Activated CD8-positive, alpha-beta memory T cell treated with anti-CD3 and anti-CD28 coated beads for 4 hours (primary cell): ENCODE data around the gene TSPY9.
"Not testable (repeated sequence)": the region's sequence is repeated elsewhere in the genome, so short reads cannot be mapped to it uniquely, and the experiment has no call there.

Source experiments
- DNase-seq, 2 donors: peaks; one replicate each; pipeline ENCODE4 v3.0.0-alpha.2; 2020; ENCODE audit warnings: low read depth in 2 of 2

Gene TSPY9, protein sequence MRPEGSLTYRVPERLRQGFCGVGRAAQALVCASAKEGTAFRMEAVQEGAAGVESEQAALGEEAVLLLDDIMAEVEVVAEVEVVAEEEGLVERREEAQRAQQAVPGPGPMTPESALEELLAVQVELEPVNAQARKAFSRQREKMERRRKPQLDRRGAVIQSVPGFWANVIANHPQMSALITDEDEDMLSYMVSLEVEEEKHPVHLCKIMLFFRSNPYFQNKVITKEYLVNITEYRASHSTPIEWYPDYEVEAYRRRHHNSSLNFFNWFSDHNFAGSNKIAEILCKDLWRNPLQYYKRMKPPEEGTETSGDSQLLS

DNA sequence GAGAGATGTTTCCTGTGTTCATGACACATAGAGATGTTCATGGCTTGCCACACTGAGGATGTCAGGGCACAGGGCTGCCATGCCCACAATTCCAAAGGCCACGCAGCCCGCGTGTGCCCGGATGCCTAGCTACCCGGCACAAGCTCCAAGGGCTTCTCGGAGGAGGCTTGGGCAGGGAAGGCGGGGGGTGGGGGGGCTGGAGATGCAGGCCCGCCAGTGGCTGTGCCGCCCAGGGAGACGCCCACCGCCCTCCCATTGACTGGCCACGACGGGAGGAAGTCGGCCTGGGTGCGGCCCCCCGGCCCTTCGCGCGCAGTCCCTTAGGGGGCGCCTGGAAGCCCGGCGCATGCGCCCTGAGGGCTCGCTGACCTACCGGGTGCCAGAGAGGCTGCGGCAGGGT lies at the start of gene TSPY9:
TSS of gene TSPY9 (plus strand) at position 301 of the 400 bp plus-strand sequence. CDS start at position 347, 46 bp downstream.
- not testable (repeated sequence) for DNase-seq

DNA sequence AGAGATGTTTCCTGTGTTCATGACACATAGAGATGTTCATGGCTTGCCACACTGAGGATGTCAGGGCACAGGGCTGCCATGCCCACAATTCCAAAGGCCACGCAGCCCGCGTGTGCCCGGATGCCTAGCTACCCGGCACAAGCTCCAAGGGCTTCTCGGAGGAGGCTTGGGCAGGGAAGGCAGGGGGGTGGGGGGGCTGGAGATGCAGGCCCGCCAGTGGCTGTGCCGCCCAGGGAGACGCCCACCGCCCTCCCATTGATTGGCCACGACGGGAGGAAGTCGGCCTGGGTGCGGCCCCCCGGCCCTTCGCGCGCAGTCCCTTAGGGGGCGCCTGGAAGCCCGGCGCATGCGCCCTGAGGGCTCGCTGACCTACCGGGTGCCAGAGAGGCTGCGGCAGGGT lies 20.4 kb upstream of the TSPY9 start, which contains the start of gene TSPY1:
TSS of gene TSPY1 (plus strand) at position 301 of the 400 bp plus-strand sequence. CDS start at position 347, 46 bp downstream.
- not testable (repeated sequence) for DNase-seq

DNA sequence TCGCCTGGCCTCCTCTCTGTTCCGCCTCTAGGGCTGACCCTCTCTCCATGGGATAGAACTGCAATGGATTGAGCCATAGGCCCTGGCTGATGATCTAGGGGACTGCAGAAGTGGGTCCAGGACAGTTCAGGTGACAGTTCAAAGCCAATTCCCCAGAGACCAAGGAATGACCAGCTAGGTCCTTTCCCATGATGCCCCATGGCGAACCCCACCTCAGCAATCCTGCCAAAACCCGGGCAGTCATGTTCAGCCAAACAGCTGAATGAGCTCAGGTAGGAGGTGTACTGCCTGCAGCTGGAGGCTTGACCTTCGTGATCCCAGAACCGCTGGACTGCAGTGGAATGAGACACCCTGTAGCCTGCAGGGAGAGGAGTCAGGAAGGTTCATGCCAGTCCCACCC lies 17.3 kb downstream of the TSPY9 start:
- not testable (repeated sequence) for DNase-seq

DNA sequence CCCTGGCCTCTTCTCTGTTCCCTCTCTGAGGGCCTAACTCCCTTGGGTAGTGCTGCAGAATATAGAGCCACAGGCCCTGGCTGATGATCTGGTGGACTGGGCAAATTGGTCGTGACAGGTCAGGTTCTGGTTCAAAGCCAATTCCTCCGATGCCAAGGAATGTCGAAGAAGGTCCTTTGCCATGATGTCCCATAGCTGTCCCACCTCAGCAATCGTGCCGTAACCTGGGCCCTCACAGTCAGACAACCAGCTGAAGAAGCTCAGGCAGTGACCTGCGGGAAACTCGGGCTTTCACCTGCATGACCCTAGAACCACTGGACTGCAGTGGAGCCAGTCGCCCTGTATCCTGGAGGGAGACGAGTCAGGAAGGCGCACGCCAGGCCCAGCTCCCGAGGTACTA lies 29.2 kb downstream of the TSPY9 start:
- not testable (repeated sequence) for DNase-seq

DNA sequence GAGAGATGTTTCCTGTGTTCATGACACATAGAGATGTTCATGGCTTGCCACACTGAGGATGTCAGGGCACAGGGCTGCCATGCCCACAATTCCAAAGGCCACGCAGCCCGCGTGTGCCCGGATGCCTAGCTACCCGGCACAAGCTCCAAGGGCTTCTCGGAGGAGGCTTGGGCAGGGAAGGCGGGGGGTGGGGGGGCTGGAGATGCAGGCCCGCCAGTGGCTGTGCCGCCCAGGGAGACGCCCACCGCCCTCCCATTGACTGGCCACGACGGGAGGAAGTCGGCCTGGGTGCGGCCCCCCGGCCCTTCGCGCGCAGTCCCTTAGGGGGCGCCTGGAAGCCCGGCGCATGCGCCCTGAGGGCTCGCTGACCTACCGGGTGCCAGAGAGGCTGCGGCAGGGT lies 40.5 kb downstream of the TSPY9 start, which contains the start of gene TSPY10:
TSS of gene TSPY10 (plus strand) at position 301 of the 400 bp plus-strand sequence. CDS start at position 347, 46 bp downstream.
- not testable (repeated sequence) for DNase-seq
